Right cardiac atrium (tissue), 5 donors: ENCODE measurements around the gene ENDOU. TPM values are rescaled to one million over a fixed set of nuclear protein-coding genes. Genes with fewer than 3 reads are reported as not detected.

Experiments used
- ATAC-seq, 2 donors: fragments of 200-7000 bp; cut with Tn5 transposase; one replicate each; pipeline versions ENCODE4 v1.8.0 to v1.9.1; 2020; ENCODE audit warnings: moderate library complexity in 2 of 2, mild to moderate bottlenecking in 1 of 2
- DNase-seq, 3 donors: peaks; one replicate each; pipeline ENCODE4 v3.0.0-alpha.2; 2020
- H3K27ac ChIP-seq: one replicate; pipeline ENCODE4 v1.5.1; 2013; ENCODE audit warnings: mild to moderate bottlenecking, low read length, control low read depth, moderate library complexity
- H3K27me3 ChIP-seq: one replicate; pipeline ENCODE4 v1.6.1; 2013; ENCODE audit not compliant: control insufficient read depth, insufficient read depth
- H3K4me1 ChIP-seq: one replicate; pipeline ENCODE4 v1.6.1; 2013; ENCODE audit warnings: low read length; ENCODE audit not compliant: control insufficient read depth, insufficient read depth
- H3K4me3 ChIP-seq: one replicate; pipeline ENCODE4 v1.5.1; 2013; ENCODE audit warnings: low read length, control low read depth
- H3K9me3 ChIP-seq: one replicate; pipeline ENCODE4 v1.6.1; 2013; ENCODE audit warnings: low read length; ENCODE audit not compliant: control insufficient read depth
- WGBS: extraction: QIAGEN DNeasy Blood & Tissue Kit; methylation state at CpG from one replicate; pipeline ENCODE4 v1.1.7; 2013; 5-methylcytosine and 5-hydroxymethylcytosine counted together
- intact Hi-C, 4 donors: fragments of 100-400 bp; cut with DNase I; formaldehyde crosslinking; loops; one replicate each; pipeline versions ENCODE4 v1.11.0 to v1.14.0; 2022 to 2023
- polyA plus RNA-seq: library from polyadenylated mRNA; stranded (reverse); fragments of 200-250 nt; gene quantifications from one replicate; pipeline ENCODE4 v1.2.3, GENCODE V29; 2013
- total RNA-seq, 4 donors: library from RNA; stranded (reverse); fragmentation: NEBNext Ultra II Directional; extraction: Animal tissue kit (Norgen Biotek cat#: 25700); gene quantifications; one replicate each; pipeline ENCODE4 v1.2.1, GENCODE V29; 2021
- donor health status: healthy with polysubstance abuse.
- donor health status: DM: no; HTN: yes; CAD: no.
- donor health status: DM: no; HTN: no; CAD: no.
- donor health status: DM: no; HTN: yes; CAD: no; lungs with severe emphysema.
- donor health status: DM: yes; HTN: yes; CAD: no.

The ENDOU gene
- total and polyA plus RNA-seq, 5 donors = 0.28 to 0.86 (median 0.45) TPM

DNA sequence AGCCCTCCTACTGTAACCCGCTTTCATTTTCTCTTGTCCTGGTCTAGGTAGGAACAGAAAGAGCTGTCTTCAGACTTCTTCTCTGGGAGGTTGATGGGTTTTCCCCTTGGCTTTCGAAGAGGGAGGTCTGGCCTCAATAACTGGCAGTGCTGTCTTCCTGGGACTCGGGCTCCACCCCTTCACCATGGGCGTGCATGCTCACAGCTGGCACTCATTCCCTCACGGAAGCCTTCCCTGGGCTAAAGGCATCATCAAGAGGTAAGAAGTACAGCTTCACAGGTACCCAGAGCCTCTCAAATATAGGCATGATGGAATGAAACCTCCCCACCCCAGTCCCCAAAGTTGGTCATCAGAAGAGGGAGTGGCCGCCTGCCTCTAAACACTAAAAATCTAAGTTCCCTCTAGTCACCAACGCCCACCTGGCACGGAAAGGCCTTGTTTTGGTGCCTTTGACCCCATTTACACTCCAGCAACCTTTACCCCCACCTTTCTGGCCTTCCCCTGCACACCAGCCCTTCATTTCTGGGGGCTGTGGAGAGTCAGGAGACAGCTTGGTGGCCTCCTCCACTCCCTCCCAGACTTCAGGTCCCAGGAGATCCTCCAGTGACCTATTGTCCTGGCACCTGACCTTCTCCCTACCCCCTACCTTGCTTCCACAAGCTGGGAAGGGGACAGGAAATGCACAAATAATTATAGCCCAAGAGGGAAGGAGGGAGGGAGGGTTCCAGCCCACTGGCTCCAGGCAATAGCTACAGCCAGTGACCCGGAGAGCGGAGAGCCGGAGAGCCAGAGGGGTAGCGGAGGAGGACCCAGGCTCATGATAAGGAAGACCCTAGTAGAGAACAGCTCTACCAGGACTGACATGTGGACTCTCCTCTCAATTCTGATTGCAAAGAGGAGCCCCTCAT is 30.6 kb upstream of the ENDOU start:
- H3K27ac ChIP-seq = peak overlapping the region; percentile 67
- peaks cover 27% of the 10 kb centered on the region for H3K4me1 ChIP-seq
- H3K9me3 ChIP-seq = no peaks in the 10 kb centered on the region
- WGBS = 59% methylated on average over 12 of the region's 12 CpGs
- H3K27me3 ChIP-seq = no peaks in the 10 kb centered on the region
- H3K4me3 ChIP-seq = peak overlapping the region; percentile 51
- intact Hi-C loops = no loop called here
- no peak for ATAC-seq
- DNase-seq = no peak

GRCh38 chr12:47754881-47755280 is 29.6 kb upstream of the ENDOU start:
- peak in 1 of 3 donors; percentile 71 for DNase-seq
- peaks cover 27% of the 10 kb centered on the region for H3K4me1 ChIP-seq
- 56% methylated on average over 3 of the region's 3 CpGs for WGBS
- no peak overlapping the region for H3K4me3 ChIP-seq
- H3K27me3 ChIP-seq = no peaks in the 10 kb centered on the region
- ATAC-seq = no peak
- H3K27ac ChIP-seq = peak overlapping the region; percentile 44
- no peaks in the 10 kb centered on the region for H3K9me3 ChIP-seq
- intact Hi-C loops = no loop called here

DNA sequence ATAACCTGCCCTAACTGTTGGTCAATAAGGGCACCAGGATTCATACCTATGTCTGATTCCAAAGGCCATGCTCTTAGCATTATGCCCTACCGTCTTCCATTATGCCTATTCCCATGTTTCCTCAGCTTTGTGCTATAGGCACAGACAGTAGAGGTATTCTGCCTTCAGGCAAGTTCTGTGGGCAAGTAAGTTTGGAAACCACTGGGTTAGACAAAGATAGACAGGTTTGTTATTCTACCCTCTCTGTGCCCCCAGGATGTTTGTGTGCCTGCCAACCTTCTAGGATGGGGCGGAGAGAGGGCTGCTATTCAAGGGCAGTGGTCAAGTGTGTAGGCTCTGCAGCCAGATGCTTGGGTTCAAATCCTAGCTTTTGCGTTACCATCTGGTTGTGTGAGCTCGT is 28.8 kb upstream of the ENDOU start:
- Histone ChIP-seq H3K4me3 (no peak overlapping the region), H3K27me3 (no peaks in the 10 kb centered on the region), H3K4me1 (peaks cover 23% of the 10 kb centered on the region), H3K9me3 (no peaks in the 10 kb centered on the region), H3K27ac (peak overlapping the region; percentile 92)
- WGBS = 88% methylated on average over 4 of the region's 4 CpGs
- intact Hi-C loops = no loop called here
- DNase-seq (no peak), ATAC-seq (no peak)

- 43% methylated on average over 11 of the region's 11 CpGs for WGBS
- Histone ChIP-seq H3K27ac (peak overlapping the region; percentile 92), H3K9me3 (no peaks in the 10 kb centered on the region), H3K4me1 (peaks cover 23% of the 10 kb centered on the region), H3K4me3 (no peak overlapping the region), H3K27me3 (no peaks in the 10 kb centered on the region)
- peak; percentile 81 to 93 (median 93) for DNase-seq
- intact Hi-C loops = no loop called here
- peak; percentile 85 to 89 for ATAC-seq
These were observed 28.0 kb upstream of the ENDOU start for GRCh38 chr12:47753021-47754001.

DNA sequence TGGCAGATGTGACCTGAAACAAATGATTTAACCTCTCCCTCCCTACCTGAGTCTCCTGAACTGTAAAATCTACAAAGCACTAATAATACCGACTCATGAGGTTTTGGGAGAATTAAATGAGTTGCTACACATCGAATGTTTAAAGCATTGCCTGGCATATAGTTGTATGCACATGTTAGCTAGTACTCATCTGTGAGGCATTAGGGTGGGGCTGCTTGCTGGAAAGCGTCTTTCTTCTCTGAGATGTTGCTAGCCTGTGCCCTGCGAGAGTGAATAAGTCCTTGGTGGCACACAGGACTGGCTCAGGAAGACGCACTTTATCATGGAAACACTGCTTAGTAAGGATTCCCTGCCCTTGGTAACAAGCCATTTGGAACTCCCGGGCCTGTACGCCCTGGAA is 27.3 kb upstream of the ENDOU start:
- Histone ChIP-seq H3K9me3 (no peaks in the 10 kb centered on the region), H3K4me1 (peaks cover 20% of the 10 kb centered on the region), H3K27me3 (no peaks in the 10 kb centered on the region), H3K4me3 (no peak overlapping the region), H3K27ac (peak overlapping the region; percentile 92)
- DNase-seq (no peak), ATAC-seq (peak in 1 of 2 donors; percentile 4)
- intact Hi-C loops = no loop called here
- WGBS = 72% methylated on average over 7 of the region's 7 CpGs

DNA sequence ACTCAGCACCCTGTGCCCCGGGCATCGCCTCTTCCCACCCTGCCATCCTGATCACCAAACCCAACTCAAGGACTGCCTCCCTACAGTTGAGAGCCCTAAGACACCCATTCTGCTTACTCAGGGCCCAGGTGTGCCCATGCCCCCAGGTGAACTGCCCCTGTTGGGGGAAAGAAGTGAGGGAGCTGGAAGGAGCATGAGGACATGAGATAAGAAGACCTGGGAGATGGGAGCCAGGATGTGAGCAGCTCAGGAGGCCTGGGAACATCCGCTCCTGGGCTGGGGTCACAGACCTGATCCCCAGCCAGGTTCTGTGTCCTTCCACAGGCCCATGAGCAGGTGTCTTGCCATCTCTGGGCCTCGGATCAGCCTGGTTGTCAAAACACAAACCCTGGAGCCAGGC is 26.8 kb upstream of the ENDOU start:
- H3K4me1 ChIP-seq = peaks cover 20% of the 10 kb centered on the region
- no peaks in the 10 kb centered on the region for H3K27me3 ChIP-seq
- DNase-seq (no peak), ATAC-seq (no peak)
- no peaks in the 10 kb centered on the region for H3K9me3 ChIP-seq
- no peak overlapping the region for H3K4me3 ChIP-seq
- 88% methylated on average over 4 of the region's 4 CpGs for WGBS
- intact Hi-C loops = no loop called here
- peak overlapping the region; percentile 40 for H3K27ac ChIP-seq

DNA sequence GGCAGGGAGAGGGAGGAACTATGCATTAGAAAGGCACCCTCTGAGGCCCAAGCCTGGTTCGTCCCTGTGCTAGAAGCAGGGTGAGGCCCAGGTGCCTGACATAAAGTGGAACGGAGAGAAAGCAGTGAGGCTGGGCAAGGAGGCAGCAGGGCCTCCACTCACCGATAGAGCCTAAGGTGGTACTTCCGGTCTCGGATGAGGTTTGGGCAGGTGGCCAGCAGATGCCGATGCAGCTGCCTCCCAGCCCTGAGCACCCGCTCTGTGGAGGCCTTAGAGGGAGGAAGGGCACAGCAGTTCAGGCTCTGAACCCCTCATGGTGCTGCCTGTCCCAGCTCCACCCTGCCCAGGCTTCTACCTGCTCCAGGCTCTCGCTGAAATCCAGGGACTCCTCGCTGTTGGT is 26.3 kb upstream of the ENDOU start:
- H3K4me1 ChIP-seq = peaks cover 20% of the 10 kb centered on the region

GRCh38 chr12:47750916-47751470 is 25.7 kb upstream of the ENDOU start:
- Histone ChIP-seq H3K4me3 (no peak overlapping the region), H3K4me1 (peaks cover 20% of the 10 kb centered on the region), H3K27me3 (no peaks in the 10 kb centered on the region), H3K27ac (no peak overlapping the region), H3K9me3 (no peaks in the 10 kb centered on the region)
- no peak for ATAC-seq
- DNase-seq = no peak
- intact Hi-C loops = no loop called here
- WGBS = 85% methylated on average over 19 of the region's 19 CpGs

More for the DNA sequence above, 26.3 kb upstream of the ENDOU start:
- Histone ChIP-seq H3K27me3 (no peaks in the 10 kb centered on the region), H3K9me3 (no peaks in the 10 kb centered on the region), H3K27ac (no peak overlapping the region), H3K4me3 (no peak overlapping the region)
- WGBS = 72% methylated on average over 9 of the region's 9 CpGs
- DNase-seq (no peak), ATAC-seq (no peak)
- intact Hi-C loops = no loop called here

GRCh38 chr12:47750229-47750798 is 25.0 kb upstream of the ENDOU start:
- ATAC-seq = no peak
- peaks cover 16% of the 10 kb centered on the region for H3K4me1 ChIP-seq
- DNase-seq = no peak
- WGBS = 86% methylated on average over 10 of the region's 10 CpGs
- H3K9me3 ChIP-seq = no peaks in the 10 kb centered on the region
- intact Hi-C loops = no loop called here
- H3K4me3 ChIP-seq = no peak overlapping the region
- H3K27ac ChIP-seq = no peak overlapping the region
- H3K27me3 ChIP-seq = no peaks in the 10 kb centered on the region

DNA sequence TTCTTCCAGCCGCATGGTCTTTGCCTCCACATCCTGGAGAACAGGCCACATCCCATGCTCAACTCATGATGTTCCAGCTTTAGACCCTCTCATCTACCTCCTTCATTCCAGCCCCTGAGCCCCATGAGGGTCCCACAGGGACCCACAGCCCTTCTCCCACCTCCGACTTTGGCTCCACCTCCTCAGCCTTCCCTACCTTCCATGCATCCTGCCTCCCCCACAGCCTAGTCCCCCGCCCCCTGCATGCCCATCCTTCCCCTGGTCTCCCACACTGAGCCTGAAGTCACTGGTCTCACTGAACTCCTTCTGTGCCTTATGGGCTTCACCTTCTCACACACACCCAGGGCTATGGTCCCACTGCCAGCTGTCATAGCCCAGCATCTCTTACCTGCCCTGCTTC is 23.6 kb upstream of the ENDOU start:
- Histone ChIP-seq H3K4me3 (no peak overlapping the region), H3K4me1 (peaks cover 12% of the 10 kb centered on the region), H3K9me3 (no peaks in the 10 kb centered on the region), H3K27me3 (no peaks in the 10 kb centered on the region), H3K27ac (no peak overlapping the region)
- 92% methylated on average over 3 of the region's 3 CpGs for WGBS
- no peak for DNase-seq
- intact Hi-C loops = no loop called here
- no peak for ATAC-seq
